ENCODE data around the gene OAF.

- TF ChIP-seq CTCF (IDR thresholded peaks at IDR 0.05), result no peak
- no peak for TF ChIP-seq POLR2AphosphoS5 (IDR thresholded peaks at IDR 0.05)
Observed at GRCh38 chr11:120272303-120272702, 61.5 kb downstream of the OAF start.

Measured in sigmoid colon (tissue), 4 donors.